ENCODE results near the gene LY6G6C.

DNA sequence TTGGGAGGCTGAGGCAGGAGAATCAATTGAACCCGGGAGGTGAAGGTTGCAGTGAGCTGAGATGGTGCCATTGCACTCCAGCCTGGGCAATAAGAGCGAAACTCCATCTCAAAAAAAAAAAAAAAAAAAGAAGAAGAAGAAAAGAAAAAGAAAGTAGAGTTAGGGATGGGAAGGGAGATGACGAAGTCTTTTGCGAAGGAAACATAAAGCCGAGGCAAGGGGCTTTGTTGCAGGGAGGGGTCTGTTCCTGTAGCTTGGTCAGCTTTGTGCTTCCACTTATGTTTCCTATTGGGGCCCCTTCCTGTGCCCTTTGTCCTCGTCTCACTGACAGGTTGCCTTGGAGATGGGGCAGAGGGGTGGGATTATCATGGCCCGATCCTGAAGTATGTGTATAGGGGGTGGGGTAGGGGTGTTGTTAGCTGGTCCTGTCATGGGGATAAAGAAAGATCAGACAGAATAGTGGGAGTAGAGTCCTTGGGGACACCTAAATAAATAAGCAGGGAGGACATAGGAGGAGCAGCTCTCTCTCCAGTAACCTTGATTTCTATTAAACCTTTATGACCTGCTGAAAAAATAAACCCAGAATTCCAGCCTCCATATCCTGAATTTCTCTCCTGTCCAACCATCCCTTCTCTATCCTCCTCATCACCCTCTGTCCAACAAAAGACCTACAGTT is 15.9 kb upstream of the LY6G6C start:
- TF ChIP-seq, protein P1, sequence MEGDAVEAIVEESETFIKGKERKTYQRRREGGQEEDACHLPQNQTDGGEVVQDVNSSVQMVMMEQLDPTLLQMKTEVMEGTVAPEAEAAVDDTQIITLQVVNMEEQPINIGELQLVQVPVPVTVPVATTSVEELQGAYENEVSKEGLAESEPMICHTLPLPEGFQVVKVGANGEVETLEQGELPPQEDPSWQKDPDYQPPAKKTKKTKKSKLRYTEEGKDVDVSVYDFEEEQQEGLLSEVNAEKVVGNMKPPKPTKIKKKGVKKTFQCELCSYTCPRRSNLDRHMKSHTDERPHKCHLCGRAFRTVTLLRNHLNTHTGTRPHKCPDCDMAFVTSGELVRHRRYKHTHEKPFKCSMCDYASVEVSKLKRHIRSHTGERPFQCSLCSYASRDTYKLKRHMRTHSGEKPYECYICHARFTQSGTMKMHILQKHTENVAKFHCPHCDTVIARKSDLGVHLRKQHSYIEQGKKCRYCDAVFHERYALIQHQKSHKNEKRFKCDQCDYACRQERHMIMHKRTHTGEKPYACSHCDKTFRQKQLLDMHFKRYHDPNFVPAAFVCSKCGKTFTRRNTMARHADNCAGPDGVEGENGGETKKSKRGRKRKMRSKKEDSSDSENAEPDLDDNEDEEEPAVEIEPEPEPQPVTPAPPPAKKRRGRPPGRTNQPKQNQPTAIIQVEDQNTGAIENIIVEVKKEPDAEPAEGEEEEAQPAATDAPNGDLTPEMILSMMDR (conservative IDR thresholded peaks at IDR 0.05), result no peak
- TF ChIP-seq EZH2 (IDR thresholded peaks at IDR 0.05; ENCODE audit: low read depth), result no peak

All from PC-9 (cell line).